NT2/D1 (cell line): ENCODE results near the gene SNX27.

Experiments used
- SUZ12 ChIP-seq: IDR thresholded peaks from 2 replicates; pipeline ENCODE4 v1.6.1; 2011; ENCODE audit not compliant: insufficient read length, insufficient read depth; ENCODE audit errors: extremely low read depth
- YY1 ChIP-seq: IDR thresholded peaks from 2 replicates; pipeline ENCODE4 v1.6.1; 2011; ENCODE audit not compliant: insufficient read length, insufficient read depth
- ZNF274 ChIP-seq: IDR thresholded peaks from 2 replicates; pipeline ENCODE4 v1.6.1; 2011; ENCODE audit warnings: mild to moderate bottlenecking, low read depth, low read length

DNA sequence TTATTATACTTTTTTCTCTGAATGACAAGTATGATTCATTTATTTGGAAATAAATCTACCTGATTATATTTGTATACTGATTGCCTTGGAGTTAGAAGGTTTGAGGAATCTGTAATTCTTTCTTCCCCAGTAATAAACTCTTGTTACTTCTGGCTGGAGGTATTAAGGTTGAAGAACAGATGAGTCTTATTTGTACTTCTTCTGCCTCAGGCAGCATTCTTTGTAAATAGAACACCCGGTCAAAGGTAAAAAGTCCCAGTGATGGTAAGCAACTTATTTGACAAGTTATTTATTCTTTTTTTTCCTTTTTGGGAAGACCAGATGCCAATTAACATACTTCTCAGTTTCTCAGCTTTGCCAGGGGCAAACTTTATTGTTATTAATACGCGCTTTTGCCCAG is 12.9 kb downstream of the SNX27 start:
- TF ChIP-seq YY1 (no peak), ZNF274 (no peak), SUZ12 (no peak)
